Amygdala (tissue), 56 donors: Measurements from ENCODE around the gene PIK3CD.

Source experiments
- DNase-seq, 56 donors: peaks; one replicate each; lab custom pipeline; 2025; lab: John Stamatoyannopoulos, UW

PIK3CD gene

DNA sequence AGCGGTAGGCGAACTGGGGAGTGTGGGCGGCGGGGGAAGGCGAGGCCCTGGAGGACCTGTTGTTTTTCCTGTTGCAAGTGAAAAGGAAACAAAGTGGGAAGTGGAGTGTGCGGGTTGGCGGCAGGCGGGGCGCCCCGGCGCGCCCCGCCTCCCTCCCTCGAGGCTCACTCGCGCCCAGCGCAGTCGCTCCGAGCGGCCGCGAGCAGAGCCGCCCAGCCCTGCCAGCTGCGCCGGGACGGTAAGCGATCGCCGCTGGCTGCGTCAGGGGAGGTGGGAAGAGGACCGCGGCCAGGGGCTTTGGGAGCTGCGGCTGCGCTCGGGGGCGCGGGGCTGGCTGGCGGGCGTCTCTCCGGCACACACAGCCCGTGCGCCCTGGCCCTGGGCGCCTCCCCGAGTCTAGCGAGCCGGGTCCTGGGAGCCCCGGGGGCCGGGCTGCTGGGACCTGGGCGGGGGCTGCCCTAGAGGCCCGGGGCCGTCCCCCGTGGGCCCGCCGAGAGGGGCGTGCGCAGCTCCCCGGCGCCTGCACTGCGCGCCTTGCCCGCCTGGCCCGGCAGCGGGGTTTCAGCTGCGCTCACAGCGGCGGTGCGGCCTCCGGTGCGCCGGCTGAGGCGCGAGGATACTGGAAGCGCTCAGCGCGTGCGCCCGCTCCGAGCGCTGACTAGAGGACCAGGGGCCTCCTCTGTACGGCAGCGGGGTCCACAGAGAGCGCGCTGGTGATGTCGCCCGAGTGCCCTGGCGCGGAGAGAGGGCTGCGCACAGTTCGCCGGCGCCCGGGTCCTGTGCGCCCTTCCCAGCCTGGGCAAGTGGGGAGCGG is at the start of gene PIK3CD:
PIK3CD (plus strand) TSS at position 167 of the 814 bp plus-strand sequence. CDS start 58,725 bp downstream, outside the sequence.
- DNase-seq, result peak in 2 of 56 donors; percentile 2 to 10

DNA sequence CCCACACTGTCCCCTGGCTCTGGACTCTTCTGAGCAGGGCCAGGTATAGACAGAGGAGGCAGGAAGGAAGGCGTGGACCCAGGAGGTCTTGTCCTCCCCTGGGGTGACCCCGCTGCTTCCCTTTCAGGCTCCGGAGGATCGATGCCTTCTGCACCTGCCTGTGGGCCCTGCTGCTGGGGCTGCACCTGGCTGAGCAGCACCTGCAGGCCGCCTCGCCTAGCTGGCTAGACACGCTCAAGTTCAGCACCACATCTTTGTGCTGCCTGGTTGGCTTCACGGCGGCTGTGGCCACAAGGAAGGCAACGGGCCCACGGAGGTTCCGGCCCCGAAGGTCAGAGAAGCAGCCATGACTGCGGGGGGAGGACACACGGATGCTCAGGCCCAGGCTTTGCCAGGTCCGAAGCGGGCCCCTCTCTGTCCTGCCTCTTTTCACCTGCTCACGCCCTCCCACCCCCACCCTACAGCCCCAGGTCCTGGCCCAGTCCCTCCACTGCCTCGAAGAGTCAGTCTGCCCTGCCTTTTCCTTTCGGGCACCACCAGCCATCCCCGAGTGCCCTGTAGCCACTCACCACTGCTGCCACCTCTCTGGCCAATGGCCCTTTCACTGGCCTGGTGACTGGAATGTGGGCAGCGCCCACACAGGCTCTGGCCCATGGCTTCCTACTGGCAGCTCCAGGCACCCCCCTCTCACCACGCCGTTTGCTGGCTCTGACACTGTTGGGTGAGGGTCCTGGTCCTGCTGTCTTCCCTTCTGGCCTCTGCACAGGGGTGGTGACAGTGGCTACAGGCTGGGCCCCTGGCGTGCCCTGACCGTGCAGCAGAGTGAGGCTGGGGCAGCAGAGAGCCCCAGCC is 49.4 kb upstream of the PIK3CD start:
- no peak for DNase-seq

DNA sequence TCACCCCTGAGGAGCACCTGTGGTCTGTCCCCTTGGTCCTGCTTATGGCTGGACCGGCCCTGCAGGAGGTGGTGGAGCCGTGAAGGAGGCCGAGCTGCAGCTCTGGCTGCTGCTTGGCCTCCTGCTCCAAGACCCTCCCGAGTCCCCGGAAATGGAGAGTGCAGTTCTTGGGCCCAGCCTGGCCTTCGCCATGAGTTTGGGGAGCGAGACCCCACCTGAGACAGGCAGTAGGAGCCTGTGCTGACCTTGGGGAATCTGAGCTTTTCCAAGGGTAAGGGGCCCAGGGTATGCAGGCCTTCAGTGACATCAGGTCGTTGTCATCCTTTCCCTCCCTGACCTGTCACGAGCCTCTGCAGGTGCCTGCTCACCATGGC is 48.8 kb upstream of the PIK3CD start:
- DNase-seq, result no peak

DNA sequence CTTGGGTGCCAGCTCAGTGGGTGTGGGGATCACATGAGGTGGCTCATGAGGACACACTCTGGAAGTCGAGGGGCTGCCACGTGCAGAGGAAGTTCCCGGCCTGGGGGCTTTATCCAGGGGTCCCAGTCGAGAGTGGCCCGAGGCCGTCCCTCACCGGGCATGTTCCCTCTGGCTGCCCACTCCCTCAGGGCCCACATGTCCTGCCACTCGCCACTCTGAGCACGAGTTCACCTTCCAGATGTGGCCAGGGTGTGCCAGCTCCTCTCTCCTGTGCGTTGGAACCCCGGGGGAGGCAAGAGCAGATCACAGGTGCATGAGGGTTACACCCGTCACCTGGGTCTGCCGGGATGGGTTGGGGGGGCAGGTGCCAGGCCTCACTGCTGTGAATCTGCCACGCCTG is 48.2 kb upstream of the PIK3CD start:
- no peak for DNase-seq

DNA sequence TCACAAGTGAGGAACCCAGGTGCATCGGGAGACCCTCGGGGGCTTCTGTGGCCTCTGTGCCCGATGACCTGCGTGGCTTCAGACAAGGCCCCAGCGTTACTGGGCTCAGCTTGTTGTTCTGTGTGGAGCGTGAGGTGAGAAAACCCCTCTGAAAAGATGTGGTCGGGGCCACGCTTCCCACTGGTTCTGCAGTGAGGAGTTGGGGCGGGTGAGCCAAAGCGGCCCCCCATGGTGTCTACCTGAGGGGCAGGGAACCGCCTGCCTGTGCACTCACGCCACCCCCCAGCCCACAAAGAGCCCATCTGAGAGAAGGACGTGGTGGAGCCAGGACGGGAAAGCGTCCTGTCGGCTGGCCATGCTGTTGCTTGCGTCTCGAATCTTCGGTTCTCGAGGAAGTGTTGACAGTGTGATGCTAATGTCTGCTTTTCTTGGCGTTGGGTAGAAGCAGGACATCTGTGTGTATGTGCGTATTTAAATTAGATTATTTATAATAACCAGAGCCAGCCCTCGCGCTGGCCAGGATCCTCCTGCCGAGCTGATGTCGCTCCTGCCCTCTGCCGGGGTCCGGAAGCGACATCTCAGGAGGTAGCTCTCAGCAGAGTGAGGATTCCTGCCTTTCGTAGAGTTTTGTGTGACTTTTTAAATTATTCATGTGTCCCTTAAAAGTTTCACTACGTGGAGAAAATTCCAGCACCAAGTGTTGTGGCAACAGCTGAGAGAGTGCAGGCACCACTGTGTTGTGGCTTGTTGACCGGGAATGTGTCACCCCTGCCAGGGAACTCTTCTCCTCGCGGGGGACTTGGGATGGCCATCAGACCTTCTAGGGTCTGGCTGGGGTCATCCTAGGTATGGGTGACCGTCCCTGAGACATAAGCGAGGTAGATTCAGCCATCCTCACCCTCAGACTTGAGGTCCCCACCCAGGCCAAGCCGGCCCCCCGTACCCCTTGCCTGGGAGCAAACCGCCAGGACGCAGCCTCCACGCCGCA is 47.5 kb upstream of the PIK3CD start:
- no peak for DNase-seq

DNA sequence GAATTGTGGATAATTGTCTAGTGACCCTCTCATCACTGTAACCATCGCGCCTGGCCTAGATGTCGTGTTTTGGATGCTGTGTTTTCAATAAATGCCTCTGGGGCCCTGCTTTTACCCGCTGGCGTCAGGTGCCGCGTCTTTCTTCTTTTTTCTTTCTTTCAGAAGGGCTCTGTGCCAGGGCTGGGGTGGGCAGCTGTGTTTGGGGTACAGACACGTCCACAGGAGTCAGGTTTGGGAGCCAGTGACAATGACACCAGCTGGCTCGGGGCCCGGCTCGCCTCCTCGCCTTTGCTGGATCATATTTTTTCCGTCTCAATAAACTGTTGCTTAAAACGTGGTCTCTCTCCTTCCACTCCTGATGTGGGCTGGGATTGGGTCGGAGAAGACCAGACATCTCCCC is 46.7 kb upstream of the PIK3CD start:
- DNase-seq, result no peak

DNA sequence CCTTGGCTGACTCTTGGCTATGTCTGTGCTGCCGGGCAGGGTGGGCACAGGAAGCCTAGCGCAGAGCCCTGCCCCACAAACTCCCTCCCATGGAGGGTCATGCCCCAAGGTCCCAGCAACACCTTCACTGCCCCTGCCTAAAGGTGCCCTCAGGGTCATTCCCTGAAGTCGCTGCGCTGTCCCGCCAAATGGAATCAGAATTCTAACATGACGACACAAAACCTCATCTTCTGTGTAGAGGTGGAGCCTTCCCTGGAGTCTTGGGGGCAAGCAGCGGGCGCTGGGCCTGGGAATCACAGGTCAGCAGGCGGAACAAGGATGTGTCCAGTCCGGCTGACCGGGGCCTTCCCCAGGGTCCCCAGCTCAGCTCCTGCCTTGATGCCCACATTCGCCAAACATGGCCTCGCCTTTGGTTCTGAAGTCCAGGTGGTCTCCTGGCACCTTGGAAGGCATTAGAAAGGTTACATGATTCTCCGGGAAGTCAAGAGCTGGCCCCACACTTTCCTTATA is 45.5 kb upstream of the PIK3CD start:
- no peak for DNase-seq

DNA sequence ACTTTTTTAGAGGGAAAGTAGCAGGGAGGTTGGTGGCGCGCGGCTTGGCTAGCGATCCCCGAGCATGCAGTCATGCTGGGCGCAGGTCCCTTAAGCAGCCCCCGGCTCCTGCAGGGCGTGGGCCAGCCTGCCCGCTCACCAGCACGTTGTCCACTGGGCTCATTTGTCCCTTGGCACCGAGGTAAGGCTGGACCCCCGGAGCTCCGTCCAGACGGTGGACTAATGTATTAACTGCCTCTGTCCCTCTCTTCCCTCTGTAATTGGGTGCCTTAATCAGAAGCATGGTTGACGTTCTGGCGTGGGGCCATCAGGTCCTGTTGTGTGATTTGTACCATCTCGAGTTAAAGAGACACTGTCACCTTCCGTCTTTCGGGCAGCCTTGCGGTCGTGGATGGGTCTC is 45.1 kb upstream of the PIK3CD start:
- DNase-seq, result no peak

DNA sequence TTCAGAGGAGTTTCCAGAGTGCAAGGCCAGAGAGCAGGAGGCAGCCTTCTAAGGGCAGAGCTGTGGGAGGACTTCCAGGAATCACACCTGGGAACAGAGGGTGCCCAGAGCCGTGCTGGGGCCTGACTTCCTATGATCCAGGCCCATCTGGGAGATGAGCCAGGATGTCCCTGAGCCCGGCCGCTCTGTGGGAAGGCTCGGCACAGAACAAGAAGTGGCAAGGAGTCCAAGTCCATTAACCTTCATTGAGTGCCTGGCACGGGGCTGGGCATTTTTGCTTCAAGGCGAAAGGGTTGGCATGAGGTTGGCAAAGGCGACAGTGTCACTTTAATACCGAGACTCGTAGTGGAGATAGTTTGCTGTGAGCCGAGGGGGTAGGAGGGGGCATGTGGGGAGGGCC is 44.6 kb upstream of the PIK3CD start:
- DNase-seq, result peak in 23 of 56 donors; percentile 13 to 66 (median 36)

DNA sequence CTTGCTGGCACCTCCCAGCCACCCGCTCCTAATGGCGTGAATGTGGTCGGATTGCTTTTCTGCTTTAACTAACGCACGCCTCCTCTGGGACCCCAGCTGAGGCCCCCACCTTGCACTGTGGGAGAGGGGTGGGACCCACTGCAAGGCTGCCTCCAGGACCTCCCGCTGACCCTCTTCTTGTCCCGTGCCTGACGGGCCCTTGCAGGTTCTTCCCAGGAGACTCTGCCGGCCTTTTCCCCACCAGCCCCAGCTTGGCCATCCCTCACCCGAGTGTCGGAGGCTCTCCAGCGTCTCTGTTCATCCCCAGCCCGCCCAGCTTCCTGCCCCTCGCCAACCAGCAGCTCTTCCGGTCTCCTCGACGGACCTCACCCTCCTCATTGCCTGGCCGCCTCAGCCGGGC is 44.2 kb upstream of the PIK3CD start:
- no peak for DNase-seq

DNA sequence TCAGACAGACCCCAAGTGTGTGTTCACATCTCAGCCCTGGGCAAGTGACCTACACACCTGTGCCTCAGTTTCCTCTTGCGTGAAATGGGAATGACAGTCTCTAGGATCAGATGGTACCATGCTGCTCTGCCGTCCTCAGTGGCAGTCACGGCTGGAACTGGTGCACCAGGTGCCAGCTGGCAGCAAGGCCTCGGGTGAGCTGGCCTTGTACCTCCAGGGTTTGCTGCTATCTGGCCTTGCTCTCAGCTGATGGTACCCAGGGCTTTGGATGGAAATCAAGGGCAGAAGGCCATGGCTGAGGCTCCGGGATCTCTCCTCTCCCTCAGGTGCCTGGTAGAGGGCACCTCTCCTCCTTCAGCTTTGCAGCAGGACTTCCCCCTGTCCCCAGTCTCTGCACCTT is 41.5 kb upstream of the PIK3CD start:
- DNase-seq, result no peak

DNA sequence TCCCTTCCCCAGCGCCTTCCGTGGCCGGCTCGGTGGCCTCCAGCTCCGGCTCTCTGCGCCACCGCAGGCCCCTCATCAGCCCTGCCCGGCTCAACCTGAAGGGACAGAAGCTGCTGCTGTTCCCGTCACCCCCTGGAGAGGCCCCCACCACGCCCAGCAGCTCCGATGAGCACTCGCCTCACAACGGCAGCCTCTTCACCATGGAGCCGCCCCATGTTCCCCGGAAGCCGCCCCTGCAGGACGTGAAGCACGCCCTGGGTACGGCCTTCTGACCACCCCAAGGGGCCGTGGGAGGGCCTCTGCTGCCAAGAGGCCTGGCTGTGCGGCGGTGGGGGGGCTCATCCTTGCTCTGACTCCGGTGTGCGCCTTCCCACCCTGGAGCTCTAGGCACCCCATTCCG is 41.0 kb upstream of the PIK3CD start:
- DNase-seq, result no peak

DNA sequence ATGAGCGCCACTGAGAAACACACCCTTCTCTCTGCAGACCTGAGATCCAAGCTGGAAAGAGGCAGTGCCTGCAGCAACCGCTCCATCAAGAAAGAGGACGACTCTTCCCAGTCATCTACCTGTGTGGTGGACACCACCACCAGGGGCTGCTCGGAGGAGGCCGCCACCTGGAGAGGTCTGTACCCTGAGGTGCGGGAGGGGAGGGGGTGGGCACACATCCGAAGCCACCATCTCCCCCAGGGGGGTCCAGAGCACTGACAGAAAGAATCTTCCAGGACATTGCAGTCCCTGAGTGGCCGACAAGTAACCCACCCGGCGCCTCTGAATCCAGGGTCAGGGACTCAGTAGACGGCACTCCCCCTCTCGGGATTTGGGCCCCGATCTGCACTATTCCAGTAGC is 39.8 kb upstream of the PIK3CD start:
- no peak for DNase-seq

DNA sequence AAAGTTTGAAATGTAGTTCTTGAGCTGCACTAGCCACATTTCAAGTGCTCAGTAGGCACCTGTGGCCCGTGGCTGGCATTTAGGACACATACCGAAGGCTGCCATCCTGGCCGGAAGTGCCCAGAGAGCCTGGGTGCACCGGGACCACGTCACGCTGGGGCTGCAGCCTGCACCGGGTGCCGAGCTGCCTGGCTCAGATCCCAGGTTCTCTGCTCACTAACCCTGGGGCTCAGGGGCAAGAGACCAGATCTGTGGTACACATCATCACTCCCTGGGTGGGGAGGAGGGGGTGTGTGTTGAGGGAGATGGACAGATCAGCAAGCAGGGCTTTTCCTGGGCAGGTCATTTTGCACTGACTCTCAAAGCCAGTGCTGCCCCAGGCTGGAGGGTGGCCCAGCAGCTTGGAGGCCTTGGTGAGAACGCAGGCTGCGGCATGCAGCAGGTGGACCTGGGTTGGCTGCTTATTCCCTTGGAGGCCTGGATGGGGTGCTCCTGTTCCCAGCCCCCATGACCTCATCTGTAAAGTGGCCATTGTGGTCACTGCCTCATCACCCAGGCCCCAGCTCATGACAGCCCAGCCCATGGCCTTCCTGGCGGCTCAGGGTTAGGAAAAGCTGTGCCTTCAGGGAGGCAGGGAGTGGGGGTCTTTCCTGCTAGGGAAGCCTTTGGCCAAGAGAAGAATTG is 39.2 kb upstream of the PIK3CD start:
- DNase-seq, result no peak

DNA sequence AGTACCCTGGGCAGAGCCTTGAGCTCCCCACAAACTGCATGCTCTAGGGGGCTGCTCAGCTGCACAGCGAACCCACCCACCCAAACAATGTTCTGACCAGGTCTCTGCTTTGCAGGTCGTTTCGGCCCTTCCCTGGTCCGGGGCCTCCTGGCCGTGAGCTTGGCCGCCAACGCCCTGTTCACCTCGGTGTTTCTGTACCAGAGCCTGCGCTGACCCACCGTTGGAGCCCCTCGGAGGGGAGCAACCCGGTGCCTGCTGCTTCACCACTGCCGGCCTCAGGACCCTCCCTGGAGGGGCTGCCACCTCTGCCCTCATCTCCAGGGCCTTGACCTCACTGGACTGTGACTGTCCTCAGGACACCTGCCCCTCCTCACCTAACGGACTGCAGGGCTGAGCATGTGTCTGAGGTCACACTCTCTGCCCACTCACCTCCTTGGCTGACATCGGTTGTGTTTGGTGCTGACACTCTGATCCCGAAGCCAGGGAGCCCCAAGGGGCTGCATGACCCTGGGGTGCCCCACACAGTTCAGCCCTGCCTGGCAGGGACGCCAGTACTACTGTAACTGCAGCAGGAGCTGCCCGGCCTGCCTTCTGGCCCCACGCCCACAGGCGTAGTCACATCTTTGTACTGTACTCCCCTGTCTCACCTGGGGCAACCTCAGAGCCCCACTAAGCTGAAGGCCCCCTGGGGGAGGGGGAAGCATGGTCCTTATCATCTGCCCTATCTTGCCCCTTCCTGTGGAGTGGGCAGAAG is 38.5 kb upstream of the PIK3CD start:
- no peak for DNase-seq

DNA sequence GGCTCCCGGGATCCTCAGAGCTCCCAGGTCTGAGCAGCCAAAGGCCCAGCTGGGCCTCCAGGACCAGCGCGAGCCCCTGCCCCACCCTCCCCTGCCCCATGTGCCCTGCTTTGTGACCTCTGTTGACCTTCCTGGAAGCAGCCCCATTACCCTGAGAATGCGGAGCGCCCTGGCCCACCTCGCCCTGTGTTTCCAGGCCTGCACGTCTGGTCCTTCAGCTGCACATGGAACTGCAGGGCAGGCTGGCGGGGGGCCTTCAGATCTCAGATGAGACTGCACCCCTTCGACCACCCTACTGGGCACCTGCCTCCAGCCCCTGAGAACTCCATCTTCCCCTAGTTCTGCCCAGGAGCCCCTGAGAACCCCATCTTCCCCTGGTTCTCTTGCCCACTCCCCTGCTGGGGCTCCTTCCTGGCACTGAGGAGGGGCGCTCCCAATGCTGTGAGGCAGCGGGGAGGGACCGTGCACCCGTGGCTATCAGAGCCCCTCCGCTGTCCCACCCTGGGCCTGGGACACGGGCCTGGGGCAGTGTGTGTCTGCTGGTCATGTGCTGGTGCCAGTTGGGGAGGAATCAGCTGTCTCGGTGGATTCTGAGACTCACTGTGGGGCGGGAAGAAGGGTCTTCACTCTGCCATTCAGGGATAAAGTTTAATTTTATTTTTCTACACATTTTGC is 37.8 kb upstream of the PIK3CD start:
- no peak for DNase-seq

DNA sequence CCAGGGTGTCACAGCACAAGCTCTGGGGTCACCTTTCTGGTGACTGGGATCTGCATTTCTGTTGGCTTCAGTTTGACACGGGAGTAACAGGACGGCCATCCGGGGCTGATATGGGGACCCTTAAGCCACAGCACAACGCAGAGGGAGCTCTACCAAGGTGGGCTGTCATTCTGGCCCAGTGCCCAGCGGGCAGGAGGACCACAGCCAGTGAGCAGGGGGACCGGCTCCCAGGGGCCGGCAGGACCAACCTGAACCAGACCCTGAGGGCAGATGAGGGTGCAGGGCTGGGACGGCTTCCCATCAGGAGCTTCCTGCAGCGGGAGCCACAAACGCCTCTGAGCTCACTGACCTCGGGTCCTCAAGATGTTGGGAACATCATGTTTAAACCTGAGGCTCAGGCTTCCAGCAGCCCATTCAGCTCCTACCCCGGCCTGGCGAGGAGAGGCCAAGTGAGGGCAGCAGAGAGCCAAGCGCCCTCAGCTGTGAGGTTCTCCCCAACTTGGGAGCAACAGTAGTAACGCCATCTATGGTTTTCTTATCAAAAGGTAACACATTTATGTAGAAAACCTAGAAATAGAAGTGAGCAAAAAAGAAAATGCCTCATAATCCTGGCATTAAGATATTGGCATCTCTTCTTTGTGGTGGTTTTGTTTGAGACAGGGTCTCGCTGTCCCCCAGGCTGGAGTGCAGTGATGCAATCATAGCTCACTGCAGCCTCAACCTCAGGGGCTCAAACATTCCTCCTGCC is 36.0 kb upstream of the PIK3CD start:
- DNase-seq, result peak in 21 of 56 donors; percentile 6 to 58 (median 29)
